Endothelial cell of umbilical vein (primary cell): ENCODE results near the gene NUTF2. TPM values are rescaled to one million over a fixed set of nuclear protein-coding genes. Genes with fewer than 3 reads are reported as not detected.

ENCODE experiments used
- BruUV-seq: library from RNA; stranded (reverse); fragments of 400-500 nt; replicated peaks from 2 replicates; lab custom pipeline; 2021; lab: Mats Ljungman, UMichigan
- CTCF ChIA-PET: fragments of 300-600, 350-600 bp; sonication (Branson Sonifier 250); formaldehyde crosslinking; loops from one replicate; lab custom pipeline; 2021; ENCODE audit warnings: antibody characterized with exemption, inconsistent platforms; lab: Charles Lee
- POLR2A ChIA-PET: fragments of 300-600, 350-600 bp; sonication (Branson Sonifier 250); formaldehyde crosslinking; loops from one replicate; lab custom pipeline; 2021; ENCODE audit warnings: antibody characterized with exemption, inconsistent platforms; lab: Charles Lee
- DNase-seq: peaks from one replicate; pipeline ENCODE4 v3.0.0-alpha.2; 2011; ENCODE audit warnings: low read depth, low spot score
- FAIRE-seq: peaks from 2 replicates; lab custom pipeline; 2011; peaks lifted over from hg19 to GRCh38; lab: Jason Lieb, UNC
- H2AFZ ChIP-seq: 2 replicates; pipeline ENCODE4 v1.6.0; 2012; ENCODE audit warnings: low read depth, low read length, control low read depth, inconsistent platforms
- H3K27ac ChIP-seq: 2 replicates; pipeline ENCODE4 v1.5.1; 2011; ENCODE audit warnings: low read depth, mild to moderate bottlenecking, control low read depth, low read length, moderate library complexity; ENCODE audit not compliant: insufficient read depth
- H3K27me3 ChIP-seq, 2 experiments: 2 replicates each; pipeline versions ENCODE4 v1.6.0 to v1.6.1; 2011; ENCODE audit warnings: low read length in 2 of 2, mixed read lengths in 1 of 2; ENCODE audit not compliant: control insufficient read depth in 2 of 2, insufficient read depth in 2 of 2
- H3K36me3 ChIP-seq, 2 experiments: 2 replicates in 1 of 2; 3 replicates in 1 of 2; pipeline ENCODE4 v1.5.1; 2011; ENCODE audit warnings: low read length in 2 of 2, mild to moderate bottlenecking in 1 of 2, moderate library complexity in 1 of 2; ENCODE audit not compliant: control insufficient read depth in 2 of 2, insufficient read depth in 2 of 2; ENCODE audit errors: extremely low read depth in 1 of 2
- H3K4me1 ChIP-seq: 3 replicates; pipeline ENCODE4 v1.5.1; 2011; ENCODE audit warnings: mild to moderate bottlenecking, low read length; ENCODE audit not compliant: control insufficient read depth, insufficient read depth; ENCODE audit errors: extremely low read depth
- H3K4me2 ChIP-seq: 2 replicates; pipeline ENCODE4 v1.6.1; 2011; ENCODE audit warnings: low read length, control low read depth, mixed read lengths; ENCODE audit not compliant: insufficient read depth
- H3K4me3 ChIP-seq, 3 experiments: fragments of 200-600 bp in 1 of 3; sonication (generic), shearing (Covaris generic) in 1 of 3; replicated peaks in 1 of 3; 2 replicates each; pipeline ENCODE4 v1.5.1; 2011 to 2016; ENCODE audit warnings: control low read depth in 3 of 3, low read length in 3 of 3, mild to moderate bottlenecking in 2 of 3, inconsistent platforms in 1 of 3, low read depth in 1 of 3, moderate library complexity in 1 of 3; ENCODE audit not compliant: insufficient read depth in 1 of 3
- H3K79me2 ChIP-seq: 2 replicates; pipeline ENCODE4 v1.6.0; 2012; ENCODE audit warnings: low read length, inconsistent platforms; ENCODE audit not compliant: control insufficient read depth, insufficient read depth
- H3K9ac ChIP-seq: replicated peaks from 2 replicates; pipeline ENCODE3; 2011; ENCODE audit warnings: low read length, control low read depth; ENCODE audit not compliant: insufficient read depth; ENCODE audit errors: extremely low read depth
- H3K9me1 ChIP-seq: replicated peaks from 3 replicates; pipeline ENCODE4 v1.6.0; 2011; ENCODE audit warnings: mild to moderate bottlenecking, low read length; ENCODE audit not compliant: control insufficient read depth, insufficient read depth; ENCODE audit errors: extremely low read depth
- H3K9me3 ChIP-seq: replicated peaks from 2 replicates; pipeline ENCODE4 v1.5.1; 2012; ENCODE audit warnings: low read length, inconsistent platforms; ENCODE audit not compliant: control insufficient read depth, insufficient read depth
- H4K20me1 ChIP-seq: replicated peaks from 2 replicates; pipeline ENCODE3; 2011; ENCODE audit warnings: mild to moderate bottlenecking, low read length; ENCODE audit not compliant: control insufficient read depth, insufficient read depth; ENCODE audit errors: extremely low read depth
- EZH2 ChIP-seq: IDR thresholded peaks from 2 replicates; pipeline ENCODE4 v1.6.1; 2012; ENCODE audit warnings: borderline replicate concordance, low read depth, mild to moderate bottlenecking, moderate library complexity, low read length, inconsistent platforms; ENCODE audit not compliant: severe bottlenecking
- FOS ChIP-seq: IDR thresholded peaks from 2 replicates; pipeline ENCODE4 v1.6.1; 2011; ENCODE audit warnings: mild to moderate bottlenecking, low read length, moderate library complexity, borderline replicate concordance; ENCODE audit not compliant: insufficient read depth
- GATA2 ChIP-seq: IDR thresholded peaks from 2 replicates; pipeline ENCODE4 v1.7.0; 2011; ENCODE audit warnings: low read depth, mild to moderate bottlenecking, moderate library complexity, mixed read lengths, low read length; ENCODE audit not compliant: insufficient read length, insufficient read depth
- JUN ChIP-seq: IDR thresholded peaks from 2 replicates; pipeline ENCODE4 v1.6.1; 2011; ENCODE audit warnings: borderline replicate concordance, low read depth; ENCODE audit not compliant: insufficient read length, insufficient read depth
- MYC ChIP-seq: IDR thresholded peaks from one replicate; pipeline ENCODE4 v1.6.1; 2011; ENCODE audit warnings: mild to moderate bottlenecking, low read depth, low read length
- POLR2A ChIP-seq: IDR thresholded peaks from 2 replicates; pipeline ENCODE4 v1.6.1; 2012; ENCODE audit warnings: low read depth, mild to moderate bottlenecking, control low read depth, low read length
- POLR2AphosphoS5 ChIP-seq: IDR thresholded peaks from 2 replicates; pipeline ENCODE4 v1.6.1; 2012; ENCODE audit warnings: low read depth, mild to moderate bottlenecking, control low read depth, low read length, moderate library complexity; ENCODE audit not compliant: insufficient read depth
- dilution Hi-C: fragments of 300-500 bp; cut with MboI; formaldehyde crosslinking; loops from one replicate; pipeline ENCODE4 v1.15.0; 2019; ENCODE audit warnings: low sequenced_read_pairs; ENCODE audit not compliant: extremely low pct_ligation_motif_present
- intact Hi-C: fragments of 100-400 bp; cut with micrococcal nuclease; formaldehyde crosslinking; loops from one replicate; pipeline ENCODE4 v1.10.0; 2022
- polyA plus RNA-seq, 4 experiments: library from polyadenylated mRNA; depleted of rRNA in 3 of 4; stranded (reverse) in 3 of 4; unstranded in 1 of 4; fragments of >200 nt; gene quantifications; 2 replicates each; pipeline versions ENCODE4 v1.2.1 to v1.2.3, GENCODE V29; 2011 to 2012; ENCODE audit warnings: missing spikeins in 1 of 4
- total RNA-seq: library from RNA; stranded (reverse); gene quantifications from 2 replicates; pipeline ENCODE4 v1.2.3, GENCODE V29; 2021
- TF ChIP-seq, protein P1 (sequence below): IDR thresholded peaks from 2 replicates; pipeline ENCODE4 v1.6.1; 2011; ENCODE audit not compliant: insufficient read depth, insufficient read length
- TF ChIP-seq, protein P2 (sequence below), 2 donors: IDR thresholded peaks; 1 replicate in 1 of 2; 2 replicates in 1 of 2; pipeline ENCODE4 v1.5.1; 2011; ENCODE audit warnings: low read length in 2 of 2, mild to moderate bottlenecking in 2 of 2, moderate library complexity in 2 of 2, control low read depth in 1 of 2, inconsistent platforms in 1 of 2, low read depth in 1 of 2; ENCODE audit not compliant: insufficient read depth in 1 of 2; ENCODE audit errors: extremely low read depth in 1 of 2

Gene NUTF2
- total and polyA plus RNA-seq, 2 donors (not counting 3 experiments of a cell fraction or from before 2014, with no cell fraction given): 208 to 273 TPM

DNA sequence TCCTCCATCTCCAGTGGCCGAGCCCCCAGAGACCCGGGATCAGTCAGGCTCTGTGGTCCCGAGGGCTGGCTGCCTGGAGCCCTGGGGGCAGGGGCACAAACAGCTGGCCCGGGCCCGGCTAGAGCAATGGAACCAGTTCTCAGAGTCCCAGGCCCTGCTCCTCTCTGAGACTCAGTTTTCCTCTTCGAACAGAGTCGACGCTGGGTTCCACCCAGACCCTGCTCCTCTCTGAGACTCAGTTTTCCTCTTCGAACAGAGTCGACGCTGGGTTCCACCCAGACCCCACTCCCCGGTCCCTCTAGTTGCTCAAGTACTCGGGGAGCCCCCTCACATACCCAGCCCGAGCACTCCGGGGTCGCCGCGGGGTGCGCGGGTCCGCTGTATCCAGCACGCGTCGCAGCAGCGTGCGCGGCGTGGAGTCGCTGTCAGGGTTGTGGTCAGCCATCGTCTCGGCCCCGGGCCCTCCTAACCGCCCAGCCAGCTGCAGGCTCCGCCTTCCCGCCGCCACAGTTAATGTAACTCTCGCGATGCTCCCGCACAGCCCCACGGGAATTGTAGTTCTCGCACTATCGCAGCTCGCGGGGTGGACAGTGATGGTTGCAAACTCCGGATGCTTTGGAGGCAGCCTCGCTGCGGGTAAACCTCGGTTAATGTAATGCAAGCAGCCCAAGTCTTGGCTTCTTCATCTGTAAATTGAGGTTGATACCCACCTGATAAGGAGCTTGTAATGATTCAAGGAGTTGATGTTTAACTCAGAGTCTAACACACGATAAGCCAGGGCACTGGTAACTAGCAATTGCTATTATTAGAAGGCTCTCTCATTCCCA is 13.1 kb upstream of the NUTF2 start:
- Histone ChIP-seq H3K9me3 (no peaks in the 10 kb centered on the region), H2AFZ (peak overlapping the region; percentile 96), H3K79me2 (peaks cover 11% of the 10 kb centered on the region), H3K27me3 (no peaks in the 10 kb centered on the region), H4K20me1 (no peaks in the 10 kb centered on the region), H3K4me3 (peak overlapping the region; percentile 33 to 69 (median 68)), H3K4me1 (peaks cover 7% of the 10 kb centered on the region), H3K4me2 (peak overlapping the region; percentile 78), H3K9ac (peak overlapping the region; percentile 70), H3K36me3 (peaks cover 4 to 28% of the 10 kb centered on the region in 2 experiments), H3K9me1 (no peaks in the 10 kb centered on the region), H3K27ac (peak overlapping the region; percentile 29)
- POLR2A ChIA-PET: interaction anchor here (1.0 kb wide), 2 partner anchors 17 to 99 kb away, joined by 3 to 4 read pairs; no protein-coding TSS in a partner anchor
- FAIRE-seq: peak; percentile 97
- dilution Hi-C loops (no loop called here), intact Hi-C loops (loop anchor here (1.0 kb wide), 1 partner anchor 13 kb away; the partner anchor contains the start of gene NUTF2)
- TSS peak; percentile 34 for BruUV-seq
- peak; percentile 89 for TF ChIP-seq POLR2AphosphoS5
- TF ChIP-seq POLR2A: peak; percentile 91
- peak; percentile 51 for TF ChIP-seq MYC
- TF ChIP-seq, protein P1, sequence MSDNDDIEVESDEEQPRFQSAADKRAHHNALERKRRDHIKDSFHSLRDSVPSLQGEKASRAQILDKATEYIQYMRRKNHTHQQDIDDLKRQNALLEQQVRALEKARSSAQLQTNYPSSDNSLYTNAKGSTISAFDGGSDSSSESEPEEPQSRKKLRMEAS: no peak
- TF ChIP-seq, protein P2, sequence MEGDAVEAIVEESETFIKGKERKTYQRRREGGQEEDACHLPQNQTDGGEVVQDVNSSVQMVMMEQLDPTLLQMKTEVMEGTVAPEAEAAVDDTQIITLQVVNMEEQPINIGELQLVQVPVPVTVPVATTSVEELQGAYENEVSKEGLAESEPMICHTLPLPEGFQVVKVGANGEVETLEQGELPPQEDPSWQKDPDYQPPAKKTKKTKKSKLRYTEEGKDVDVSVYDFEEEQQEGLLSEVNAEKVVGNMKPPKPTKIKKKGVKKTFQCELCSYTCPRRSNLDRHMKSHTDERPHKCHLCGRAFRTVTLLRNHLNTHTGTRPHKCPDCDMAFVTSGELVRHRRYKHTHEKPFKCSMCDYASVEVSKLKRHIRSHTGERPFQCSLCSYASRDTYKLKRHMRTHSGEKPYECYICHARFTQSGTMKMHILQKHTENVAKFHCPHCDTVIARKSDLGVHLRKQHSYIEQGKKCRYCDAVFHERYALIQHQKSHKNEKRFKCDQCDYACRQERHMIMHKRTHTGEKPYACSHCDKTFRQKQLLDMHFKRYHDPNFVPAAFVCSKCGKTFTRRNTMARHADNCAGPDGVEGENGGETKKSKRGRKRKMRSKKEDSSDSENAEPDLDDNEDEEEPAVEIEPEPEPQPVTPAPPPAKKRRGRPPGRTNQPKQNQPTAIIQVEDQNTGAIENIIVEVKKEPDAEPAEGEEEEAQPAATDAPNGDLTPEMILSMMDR (IDR thresholded peaks at IDR 0.05; ENCODE audit: extremely low read depth in 1 of 2, insufficient read depth in 1 of 2, low read depth in 1 of 2, low read length in 2 of 2): no peak
- no peak for TF ChIP-seq JUN
- no peak for TF ChIP-seq FOS
- TF ChIP-seq EZH2: no peak
- no peak for TF ChIP-seq GATA2
- CTCF ChIA-PET: interaction anchor here (0.7 to 2.3 kb wide), 11 partner anchors 10 to 312 kb away, joined by 3 to 35 read pairs (median 6); partner anchors contain the start of genes CENPT, RANBP10, RIPOR1 and TSNAXIP1
- DNase-seq: peak; percentile 94
